ENCODE data around the gene FAM216B. TPM values are rescaled to one million over a fixed set of nuclear protein-coding genes. Genes with fewer than 3 reads are reported as not detected.

FAM216B gene
- total and polyA plus RNA-seq, 9 of the 15 experiments (the other 6 are each of a cell fraction or from before 2014, with no cell fraction given), result not detected

DNA sequence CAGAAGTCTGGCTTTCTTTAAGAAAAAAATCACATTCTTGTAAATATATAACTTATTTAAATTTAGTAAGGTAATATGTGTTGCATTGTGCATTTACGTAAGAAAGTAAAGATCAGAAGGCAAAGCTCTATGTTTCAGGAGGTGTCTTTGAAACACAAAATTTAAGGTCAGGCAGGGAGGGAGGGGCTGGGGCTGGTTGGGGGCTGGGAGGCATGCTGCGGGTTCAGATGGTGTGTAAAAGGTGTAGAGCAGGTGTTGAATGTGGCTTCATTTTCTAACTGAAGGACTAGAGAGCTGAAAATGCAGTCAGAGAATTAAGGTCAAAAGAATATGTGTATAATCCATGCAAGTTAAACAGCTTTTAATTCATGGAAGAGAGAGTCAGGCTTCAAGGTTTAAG lies 14.3 kb downstream of the FAM216B start:
- Histone ChIP-seq H3K9me3 (replicated peaks; ENCODE audit: control insufficient read depth, insufficient read depth, low read depth, low read length) (no peaks in the 10 kb centered on the region), H4K20me1 (replicated peaks; ENCODE audit: control insufficient read depth, insufficient read depth, low read length) (no peaks in the 10 kb centered on the region), H2AFZ (ENCODE audit: low read depth, low read length) (no peak overlapping the region), H3K27ac (ENCODE audit: extremely low read depth, low read depth, low read length) (no peak overlapping the region), H3K27me3 (ENCODE audit: control insufficient read depth in 2 of 2, insufficient read depth in 2 of 2, low read length in 2 of 2) (no peaks in the 10 kb centered on the region), H3K79me2 (ENCODE audit: control insufficient read depth, insufficient read depth, low read length) (no peaks in the 10 kb centered on the region), H3K4me2 (ENCODE audit: insufficient read depth, low read length) (no peak overlapping the region), H3K9me1 (ENCODE audit: control insufficient read depth, insufficient read depth, low read length) (no peaks in the 10 kb centered on the region), H3K4me1 (replicated peaks in 1 of 2; ENCODE audit: control insufficient read depth in 2 of 2, insufficient read depth in 2 of 2, low read length in 2 of 2) (no peaks in the 10 kb centered on the region), H3K36me3 (ENCODE audit: control insufficient read depth, insufficient read depth, low read length) (no peaks in the 10 kb centered on the region), H3K9ac (ENCODE audit: insufficient read depth in 1 of 2, low read depth in 2 of 2, low read length in 2 of 2) (no peak overlapping the region), H3K4me3 (no peak overlapping the region)
- FAIRE-seq (no peak), ATAC-seq (no peak), DNase-seq (ENCODE audit: extremely low read depth in 1 of 4, low spot score in 3 of 4) (no peak)
- intact Hi-C loops (cut with micrococcal nuclease) (no loop called here), in situ Hi-C loops (cut with MboI) (no loop called here)
- 0% methylated on average over 1 of the region's 2 CpGs for WGBS (ENCODE audit: insufficient coverage, low coverage, missing lambda C conversion rate)
- CTCF ChIA-PET (ENCODE audit: low intra/inter-chr PET ratio), result no interaction called here
- BruUV-seq (replicated peaks), result no TSS peak
- POLR2A ChIA-PET, result no interaction called here
- TF ChIP-seq NFXL1 (CRISPR knock-in tag; IDR thresholded peaks at IDR 0.05) (no peak), TCF7 (IDR thresholded peaks at IDR 0.05; ENCODE audit: borderline replicate concordance) (no peak), ZNF41 (CRISPR knock-in tag; conservative IDR thresholded peaks at IDR 0.05) (no peak), SMARCB1 (IDR thresholded peaks at IDR 0.05; ENCODE audit: insufficient read length, low read depth) (no peak), ATF7 (IDR thresholded peaks at IDR 0.05) (no peak), ZNF140 (CRISPR knock-in tag; IDR thresholded peaks at IDR 0.05) (no peak), FOXM1 (IDR thresholded peaks at IDR 0.05; ENCODE audit: low read depth) (no peak), FOXM1 (CRISPR knock-in tag; IDR thresholded peaks at IDR 0.05; ENCODE audit: low read depth) (no peak), ZNF75A (CRISPR knock-in tag; IDR thresholded peaks at IDR 0.05) (no peak), ZNF121 (CRISPR knock-in tag; conservative IDR thresholded peaks at IDR 0.05) (no peak)
- TF ChIP-seq, protein P1, sequence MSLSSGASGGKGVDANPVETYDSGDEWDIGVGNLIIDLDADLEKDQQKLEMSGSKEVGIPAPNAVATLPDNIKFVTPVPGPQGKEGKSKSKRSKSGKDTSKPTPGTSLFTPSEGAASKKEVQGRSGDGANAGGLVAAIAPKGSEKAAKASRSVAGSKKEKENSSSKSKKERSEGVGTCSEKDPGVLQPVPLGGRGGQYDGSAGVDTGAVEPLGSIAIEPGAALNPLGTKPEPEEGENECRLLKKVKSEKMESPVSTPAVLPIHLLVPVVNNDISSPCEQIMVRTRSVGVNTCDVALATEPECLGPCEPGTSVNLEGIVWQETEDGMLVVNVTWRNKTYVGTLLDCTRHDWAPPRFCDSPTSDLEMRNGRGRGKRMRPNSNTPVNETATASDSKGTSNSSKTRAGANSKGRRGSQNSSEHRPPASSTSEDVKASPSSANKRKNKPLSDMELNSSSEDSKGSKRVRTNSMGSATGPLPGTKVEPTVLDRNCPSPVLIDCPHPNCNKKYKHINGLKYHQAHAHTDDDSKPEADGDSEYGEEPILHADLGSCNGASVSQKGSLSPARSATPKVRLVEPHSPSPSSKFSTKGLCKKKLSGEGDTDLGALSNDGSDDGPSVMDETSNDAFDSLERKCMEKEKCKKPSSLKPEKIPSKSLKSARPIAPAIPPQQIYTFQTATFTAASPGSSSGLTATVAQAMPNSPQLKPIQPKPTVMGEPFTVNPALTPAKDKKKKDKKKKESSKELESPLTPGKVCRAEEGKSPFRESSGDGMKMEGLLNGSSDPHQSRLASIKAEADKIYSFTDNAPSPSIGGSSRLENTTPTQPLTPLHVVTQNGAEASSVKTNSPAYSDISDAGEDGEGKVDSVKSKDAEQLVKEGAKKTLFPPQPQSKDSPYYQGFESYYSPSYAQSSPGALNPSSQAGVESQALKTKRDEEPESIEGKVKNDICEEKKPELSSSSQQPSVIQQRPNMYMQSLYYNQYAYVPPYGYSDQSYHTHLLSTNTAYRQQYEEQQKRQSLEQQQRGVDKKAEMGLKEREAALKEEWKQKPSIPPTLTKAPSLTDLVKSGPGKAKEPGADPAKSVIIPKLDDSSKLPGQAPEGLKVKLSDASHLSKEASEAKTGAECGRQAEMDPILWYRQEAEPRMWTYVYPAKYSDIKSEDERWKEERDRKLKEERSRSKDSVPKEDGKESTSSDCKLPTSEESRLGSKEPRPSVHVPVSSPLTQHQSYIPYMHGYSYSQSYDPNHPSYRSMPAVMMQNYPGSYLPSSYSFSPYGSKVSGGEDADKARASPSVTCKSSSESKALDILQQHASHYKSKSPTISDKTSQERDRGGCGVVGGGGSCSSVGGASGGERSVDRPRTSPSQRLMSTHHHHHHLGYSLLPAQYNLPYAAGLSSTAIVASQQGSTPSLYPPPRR (CRISPR knock-in tag; IDR thresholded peaks at IDR 0.05; ENCODE audit: borderline replicate concordance), result no peak
- TF ChIP-seq, protein P2, sequence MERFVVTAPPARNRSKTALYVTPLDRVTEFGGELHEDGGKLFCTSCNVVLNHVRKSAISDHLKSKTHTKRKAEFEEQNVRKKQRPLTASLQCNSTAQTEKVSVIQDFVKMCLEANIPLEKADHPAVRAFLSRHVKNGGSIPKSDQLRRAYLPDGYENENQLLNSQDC (CRISPR knock-in tag; IDR thresholded peaks at IDR 0.05), result no peak
- TF ChIP-seq, protein P3, sequence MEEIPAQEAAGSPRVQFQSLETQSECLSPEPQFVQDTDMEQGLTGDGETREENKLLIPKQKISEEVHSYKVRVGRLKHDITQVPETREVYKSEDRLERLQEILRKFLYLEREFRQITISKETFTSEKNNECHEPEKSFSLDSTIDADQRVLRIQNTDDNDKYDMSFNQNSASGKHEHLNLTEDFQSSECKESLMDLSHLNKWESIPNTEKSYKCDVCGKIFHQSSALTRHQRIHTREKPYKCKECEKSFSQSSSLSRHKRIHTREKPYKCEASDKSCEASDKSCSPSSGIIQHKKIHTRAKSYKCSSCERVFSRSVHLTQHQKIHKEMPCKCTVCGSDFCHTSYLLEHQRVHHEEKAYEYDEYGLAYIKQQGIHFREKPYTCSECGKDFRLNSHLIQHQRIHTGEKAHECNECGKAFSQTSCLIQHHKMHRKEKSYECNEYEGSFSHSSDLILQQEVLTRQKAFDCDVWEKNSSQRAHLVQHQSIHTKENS (CRISPR knock-in tag; IDR thresholded peaks at IDR 0.05), result no peak
- TF ChIP-seq, protein P4, sequence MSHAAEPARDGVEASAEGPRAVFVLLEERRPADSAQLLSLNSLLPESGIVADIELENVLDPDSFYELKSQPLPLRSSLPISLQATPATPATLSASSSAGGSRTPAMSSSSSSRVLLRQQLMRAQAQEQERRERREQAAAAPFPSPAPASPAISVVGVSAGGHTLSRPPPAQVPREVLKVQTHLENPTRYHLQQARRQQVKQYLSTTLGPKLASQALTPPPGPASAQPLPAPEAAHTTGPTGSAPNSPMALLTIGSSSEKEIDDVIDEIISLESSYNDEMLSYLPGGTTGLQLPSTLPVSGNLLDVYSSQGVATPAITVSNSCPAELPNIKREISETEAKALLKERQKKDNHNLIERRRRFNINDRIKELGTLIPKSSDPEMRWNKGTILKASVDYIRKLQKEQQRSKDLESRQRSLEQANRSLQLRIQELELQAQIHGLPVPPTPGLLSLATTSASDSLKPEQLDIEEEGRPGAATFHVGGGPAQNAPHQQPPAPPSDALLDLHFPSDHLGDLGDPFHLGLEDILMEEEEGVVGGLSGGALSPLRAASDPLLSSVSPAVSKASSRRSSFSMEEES (CRISPR knock-in tag; IDR thresholded peaks at IDR 0.05), result no peak
- TF ChIP-seq, protein P5, sequence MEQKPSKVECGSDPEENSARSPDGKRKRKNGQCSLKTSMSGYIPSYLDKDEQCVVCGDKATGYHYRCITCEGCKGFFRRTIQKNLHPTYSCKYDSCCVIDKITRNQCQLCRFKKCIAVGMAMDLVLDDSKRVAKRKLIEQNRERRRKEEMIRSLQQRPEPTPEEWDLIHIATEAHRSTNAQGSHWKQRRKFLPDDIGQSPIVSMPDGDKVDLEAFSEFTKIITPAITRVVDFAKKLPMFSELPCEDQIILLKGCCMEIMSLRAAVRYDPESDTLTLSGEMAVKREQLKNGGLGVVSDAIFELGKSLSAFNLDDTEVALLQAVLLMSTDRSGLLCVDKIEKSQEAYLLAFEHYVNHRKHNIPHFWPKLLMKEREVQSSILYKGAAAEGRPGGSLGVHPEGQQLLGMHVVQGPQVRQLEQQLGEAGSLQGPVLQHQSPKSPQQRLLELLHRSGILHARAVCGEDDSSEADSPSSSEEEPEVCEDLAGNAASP (IDR thresholded peaks at IDR 0.05), result no peak

Measured in K562 (cell line).